ENCODE data around the gene TMEM184A. TPM values are rescaled to one million over a fixed set of nuclear protein-coding genes. Genes with fewer than 3 reads are reported as not detected.

Gene TMEM184A
- total and polyA plus RNA-seq, 2 of the 8 experiments (the other 6 are each of a cell fraction or from before 2014, with no cell fraction given), result 1.8 to 2.1 TPM

- Histone ChIP-seq H3K23me2 (ENCODE audit: low read depth, low read length) (peaks cover 15% of the 10 kb centered on the region; the same call in 1 of the 2 replicates), H3K27ac (ENCODE audit: low read depth, low read length) (no peak overlapping the region), H3K4ac (replicated peaks; ENCODE audit: insufficient read length, low read depth, low read length) (no peak overlapping the region), H3K4me3 (ENCODE audit: extremely low read depth in 1 of 4, insufficient read depth in 2 of 4, low read depth in 3 of 4, low read length in 4 of 4) (no peak overlapping the region), H3K9ac (replicated peaks in 1 of 4; ENCODE audit: extremely low read depth in 1 of 4, low read depth in 3 of 4, low read length in 3 of 4) (no peak overlapping the region), H4K91ac (replicated peaks; ENCODE audit: insufficient read length, low read length) (no peak overlapping the region), H3K18ac (ENCODE audit: extremely low read depth, low read length) (no peak overlapping the region), H4K5ac (ENCODE audit: insufficient read length, low read depth, low read length) (no peak overlapping the region), H3K4me2 (ENCODE audit: insufficient read depth in 1 of 2, low read depth in 2 of 2, low read length in 2 of 2) (no peak overlapping the region), H3K36me3 (ENCODE audit: control insufficient read depth in 2 of 4, insufficient read depth in 4 of 4, low read length in 3 of 4) (no peaks in the 10 kb centered on the region), H2BK20ac (ENCODE audit: low read length) (no peak overlapping the region), H3K14ac (ENCODE audit: insufficient read length) (no peak overlapping the region), H3K79me1 (ENCODE audit: low read depth, low read length) (no peaks in the 10 kb centered on the region), H2BK12ac (ENCODE audit: low read depth, low read length) (no peak overlapping the region), H3K4me1 (replicated peaks in 1 of 4; ENCODE audit: control insufficient read depth in 3 of 4, insufficient read depth in 4 of 4, low read length in 3 of 4) (no peaks in the 10 kb centered on the region), H2AK5ac (ENCODE audit: low read depth, low read length) (no peak overlapping the region), H2AFZ (ENCODE audit: low read length) (no peak overlapping the region), H2BK15ac (ENCODE audit: low read length) (no peak overlapping the region), H3K27me3 (replicated peaks in 1 of 4; ENCODE audit: control insufficient read depth in 3 of 4, extremely low read depth in 1 of 4, insufficient read depth in 3 of 4, low read length in 3 of 4) (0 out of 7 replicates have a peak, but pooled peaks cover 0 to 2% (median 0%) of the 10 kb centered on the region in 4 experiments), H3K79me2 (ENCODE audit: control insufficient read depth in 1 of 2, insufficient read depth in 2 of 2, low read length in 2 of 2) (no peaks in the 10 kb centered on the region), H4K20me1 (replicated peaks in 1 of 2; ENCODE audit: control insufficient read depth in 1 of 2, insufficient read depth in 2 of 2, low read length in 2 of 2) (peaks cover 0 to 4% of the 10 kb centered on the region in 2 experiments), H2BK120ac (replicated peaks; ENCODE audit: low read depth, low read length) (no peak overlapping the region), H2BK5ac (ENCODE audit: low read depth, low read length) (no peak overlapping the region), H4K8ac (ENCODE audit: extremely low read depth, insufficient read depth, low read length) (peak overlapping the region; percentile 83; the same call in 1 of the 2 replicates), H3K9me3 (ENCODE audit: insufficient read depth in 2 of 2, low read depth in 1 of 2, low read length in 1 of 2) (peaks cover 4 to 5% of the 10 kb centered on the region in 2 experiments; a peak in 2 of 4 replicates), H3K23ac (ENCODE audit: insufficient read length) (no peak overlapping the region), H3K56ac (replicated peaks; ENCODE audit: insufficient read length, low read depth, low read length) (no peak overlapping the region)
- DNase-seq (ENCODE audit: low read depth in 1 of 2, low spot score in 2 of 2), result no peak
- FAIRE-seq, result no peak
- 88% methylated on average over 9 of the region's 9 CpGs; no CpG with 5 or more reads in 1 of the 2 experiments for WGBS, 2 experiments (ENCODE audit: extremely low coverage in 1 of 2, insufficient coverage in 1 of 2, insufficient read length in 1 of 2, insufficient replicate concordance in 2 of 2, low coverage in 1 of 2, low lambda C conversion rate in 2 of 2, missing lambda C conversion rate in 1 of 2)
- CTCF ChIA-PET (ENCODE audit: partially characterized antibody), result interaction anchor here (0.7 to 1.5 kb wide), 7 partner anchors 10 to 595 kb away, joined by 3 to 7 read pairs (median 4); no protein-coding TSS in a partner anchor
- POLR2A ChIA-PET (ENCODE audit: partially characterized antibody), result interaction anchor here (0.8 kb wide), 1 partner anchor 14 kb away, joined by 3 read pairs; no protein-coding TSS in a partner anchor
- no peak for TF ChIP-seq SP2 (IDR thresholded peaks at IDR 0.05; ENCODE audit: low read length)
- no peak for TF ChIP-seq SUZ12 (IDR thresholded peaks at IDR 0.05; ENCODE audit: low read length)
- no peak for TF ChIP-seq HDAC2 (IDR thresholded peaks at IDR 0.05; ENCODE audit: borderline replicate concordance in 1 of 2, low read depth in 2 of 2, low read length in 2 of 2)
- TF ChIP-seq BACH1 (IDR thresholded peaks at IDR 0.05; ENCODE audit: low read length), result no peak
- TF ChIP-seq EZH2 (IDR thresholded peaks at IDR 0.05; ENCODE audit: low read depth, low read length, severe bottlenecking), result no peak
- TF ChIP-seq GTF2F1 (IDR thresholded peaks at IDR 0.05; ENCODE audit: borderline replicate concordance, low read depth, low read length), result no peak
- no peak for TF ChIP-seq CEBPB (IDR thresholded peaks at IDR 0.05; ENCODE audit: low read depth, low read length)
- TF ChIP-seq PHF8 (conservative IDR thresholded peaks at IDR 0.05; ENCODE audit: low read depth, low read length), result no peak
- TF ChIP-seq CHD2 (IDR thresholded peaks at IDR 0.05; ENCODE audit: low read length), result no peak
- TF ChIP-seq RXRA (IDR thresholded peaks at IDR 0.05; ENCODE audit: insufficient read depth, low read depth, low read length), result no peak
- TF ChIP-seq ATF2 (IDR thresholded peaks at IDR 0.05; ENCODE audit: low read length), result no peak
- no peak for TF ChIP-seq CREB1 (IDR thresholded peaks at IDR 0.05)
- TF ChIP-seq SRF (IDR thresholded peaks at IDR 0.05; ENCODE audit: low read depth, low read length), result no peak
Measured at GRCh38 chr7:1590887-1591286, 34.9 kb upstream of the TMEM184A start.
